ENCODE results near the gene NUPR2.
A peak's percentile ranks its signal among the peaks of the same experiment; 100 is the strongest.

- TF ChIP-seq CTCF (IDR thresholded peaks at IDR 0.05) (peak; percentile 99), ZFX (IDR thresholded peaks at IDR 0.05; ENCODE audit: borderline replicate concordance) (no peak)
Observed at GRCh38 chr7:56079450-56080185, 36.6 kb downstream of the NUPR2 start.

Data from 22Rv1 (cell line).